RWPE1 (cell line): ENCODE measurements around the gene CDNF.

ENCODE experiments used
- CTCF ChIA-PET: fragments of 350-600 bp; sonication (Branson Sonifier 250); formaldehyde crosslinking; extraction: SDS; loops from one replicate; lab custom pipeline; 2021; lab: Yijun Ruan, JAX
- POLR2A ChIA-PET: fragments of 400-600 bp; formaldehyde crosslinking; extraction: SDS; loops from one replicate; lab custom pipeline; 2020; ENCODE audit warnings: antibody characterized with exemption; ENCODE audit not compliant: low non-redundant PET; lab: Yijun Ruan, JAX
- DNase-seq: peaks from one replicate; pipeline ENCODE4 v3.0.0; 2012; ENCODE audit warnings: low spot score
- H3K27ac ChIP-seq: fragments of 450-650 bp; 2 replicates; pipeline ENCODE4 v1.5.1; 2017
- TF ChIP-seq, protein P1 (sequence below): fragments of 450-650 bp; conservative IDR thresholded peaks from 2 replicates; pipeline ENCODE4 v1.5.1; 2017; ENCODE audit warnings: low read depth, mild to moderate bottlenecking

CDNF gene

DNA sequence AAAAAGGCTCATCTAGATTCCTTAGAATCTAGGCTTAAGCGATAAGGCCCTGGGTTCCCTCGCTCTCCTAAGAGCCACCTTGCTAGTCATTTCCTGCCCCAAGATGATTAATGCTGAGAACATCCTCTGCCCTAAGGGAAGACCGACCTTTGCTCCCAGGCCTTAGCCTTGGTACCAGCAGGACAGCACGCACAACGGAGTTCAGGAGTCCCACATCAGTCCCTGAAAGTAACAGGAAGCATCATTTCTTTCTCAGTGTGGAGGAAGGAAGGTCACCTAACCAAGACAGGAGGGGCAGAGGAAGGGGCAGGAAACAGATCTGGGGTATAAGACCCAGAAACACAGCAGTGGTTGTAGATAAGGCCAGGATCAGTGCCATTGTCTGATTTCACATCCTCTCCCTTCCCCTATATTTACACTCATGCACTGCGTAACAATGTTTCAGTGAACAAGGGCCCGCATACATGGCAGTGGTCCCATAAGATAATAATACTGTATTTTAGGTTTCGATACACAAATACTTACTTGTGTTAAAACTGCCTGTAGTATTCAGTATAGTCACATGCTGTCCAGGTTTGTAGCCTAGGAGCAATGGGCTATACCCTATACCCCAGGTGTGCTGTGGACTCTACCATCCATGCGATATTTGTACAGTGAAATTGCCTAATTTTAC is 55.0 kb downstream of the CDNF start:
- CTCF ChIA-PET = no interaction called here
- POLR2A ChIA-PET = no interaction called here
- TF ChIP-seq, protein P1, sequence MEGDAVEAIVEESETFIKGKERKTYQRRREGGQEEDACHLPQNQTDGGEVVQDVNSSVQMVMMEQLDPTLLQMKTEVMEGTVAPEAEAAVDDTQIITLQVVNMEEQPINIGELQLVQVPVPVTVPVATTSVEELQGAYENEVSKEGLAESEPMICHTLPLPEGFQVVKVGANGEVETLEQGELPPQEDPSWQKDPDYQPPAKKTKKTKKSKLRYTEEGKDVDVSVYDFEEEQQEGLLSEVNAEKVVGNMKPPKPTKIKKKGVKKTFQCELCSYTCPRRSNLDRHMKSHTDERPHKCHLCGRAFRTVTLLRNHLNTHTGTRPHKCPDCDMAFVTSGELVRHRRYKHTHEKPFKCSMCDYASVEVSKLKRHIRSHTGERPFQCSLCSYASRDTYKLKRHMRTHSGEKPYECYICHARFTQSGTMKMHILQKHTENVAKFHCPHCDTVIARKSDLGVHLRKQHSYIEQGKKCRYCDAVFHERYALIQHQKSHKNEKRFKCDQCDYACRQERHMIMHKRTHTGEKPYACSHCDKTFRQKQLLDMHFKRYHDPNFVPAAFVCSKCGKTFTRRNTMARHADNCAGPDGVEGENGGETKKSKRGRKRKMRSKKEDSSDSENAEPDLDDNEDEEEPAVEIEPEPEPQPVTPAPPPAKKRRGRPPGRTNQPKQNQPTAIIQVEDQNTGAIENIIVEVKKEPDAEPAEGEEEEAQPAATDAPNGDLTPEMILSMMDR = no peak
- DNase-seq = peak; percentile 69
- peak overlapping the region; percentile 28; the same call in 1 of the 2 replicates for H3K27ac ChIP-seq

- CTCF ChIA-PET = no interaction called here
- DNase-seq = no peak
- TF ChIP-seq, protein P1 = no peak
- POLR2A ChIA-PET = no interaction called here
- H3K27ac ChIP-seq = no peak overlapping the region; the same call in 1 of the 2 replicates
Measured at GRCh38 chr10:14781763-14782162, 56.1 kb downstream of the CDNF start.

- POLR2A ChIA-PET = no interaction called here
- CTCF ChIA-PET = no interaction called here
- no peak for DNase-seq
- TF ChIP-seq, protein P1 = no peak
- no peak overlapping the region for H3K27ac ChIP-seq
Measured at GRCh38 chr10:14779001-14779651, 58.7 kb downstream of the CDNF start.

DNA sequence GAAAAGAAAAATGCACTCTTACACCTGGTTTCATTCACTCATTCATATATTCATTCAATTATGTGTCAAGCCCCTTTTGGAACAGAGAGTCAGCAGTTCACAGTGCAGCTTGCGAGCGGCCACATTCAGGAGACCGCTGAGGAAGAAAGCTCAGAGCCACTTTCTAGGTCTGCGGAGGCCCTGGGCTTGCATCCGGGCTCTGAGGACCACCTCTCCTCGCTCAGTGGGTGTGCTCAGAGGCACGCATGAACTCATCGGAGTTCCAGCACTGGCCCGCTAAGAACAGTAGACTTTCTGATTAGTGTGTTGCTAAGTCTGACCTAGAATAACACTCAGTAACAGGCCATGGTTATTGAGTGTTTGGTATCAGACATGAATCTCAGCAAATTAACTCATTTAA is 61.3 kb downstream of the CDNF start:
- ChIA-PET POLR2A (no interaction called here), CTCF (no interaction called here)
- DNase-seq = no peak
- no peak overlapping the region for H3K27ac ChIP-seq
- TF ChIP-seq, protein P1 = no peak

- CTCF ChIA-PET = no interaction called here
- H3K27ac ChIP-seq = no peak overlapping the region
- no peak for DNase-seq
- POLR2A ChIA-PET = no interaction called here
- TF ChIP-seq, protein P1 = no peak
Measured at GRCh38 chr10:14775656-14776055, 62.2 kb downstream of the CDNF start.

DNA sequence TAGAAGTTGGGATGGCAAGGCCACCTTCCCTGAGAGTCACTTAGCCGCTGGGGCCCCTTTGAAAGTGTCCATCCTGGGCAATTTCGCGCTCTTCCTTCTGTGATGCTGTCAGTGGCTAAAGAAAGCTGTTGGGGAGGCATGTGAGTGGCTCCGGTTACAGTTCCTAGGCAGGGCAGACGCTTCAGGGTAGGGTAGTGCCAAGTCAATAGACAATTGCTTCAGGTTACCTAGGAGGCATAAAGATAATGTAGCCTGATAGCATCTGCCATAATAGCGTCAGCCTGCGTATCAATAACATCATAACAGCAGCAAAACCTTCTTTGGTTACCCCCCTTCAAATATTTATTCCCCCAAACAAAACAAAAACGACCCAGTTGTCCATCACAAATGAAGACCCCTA is 63.0 kb downstream of the CDNF start, which contains the start of gene FAM107B:
FAM107B (minus strand) TSS at position 101 of the 400 bp plus-strand sequence. CDS start 234 bp downstream, outside the sequence.
- TF ChIP-seq, protein P1 = no peak
- ChIA-PET POLR2A (no interaction called here), CTCF (no interaction called here)

More for the DNA sequence above, 63.0 kb downstream of the CDNF start, which contains the start of gene FAM107B:
- H3K27ac ChIP-seq = no peak within 1 kb of the TSS
- DNase-seq = no peak
